ENCODE measurements around the gene TMIE.

DNA sequence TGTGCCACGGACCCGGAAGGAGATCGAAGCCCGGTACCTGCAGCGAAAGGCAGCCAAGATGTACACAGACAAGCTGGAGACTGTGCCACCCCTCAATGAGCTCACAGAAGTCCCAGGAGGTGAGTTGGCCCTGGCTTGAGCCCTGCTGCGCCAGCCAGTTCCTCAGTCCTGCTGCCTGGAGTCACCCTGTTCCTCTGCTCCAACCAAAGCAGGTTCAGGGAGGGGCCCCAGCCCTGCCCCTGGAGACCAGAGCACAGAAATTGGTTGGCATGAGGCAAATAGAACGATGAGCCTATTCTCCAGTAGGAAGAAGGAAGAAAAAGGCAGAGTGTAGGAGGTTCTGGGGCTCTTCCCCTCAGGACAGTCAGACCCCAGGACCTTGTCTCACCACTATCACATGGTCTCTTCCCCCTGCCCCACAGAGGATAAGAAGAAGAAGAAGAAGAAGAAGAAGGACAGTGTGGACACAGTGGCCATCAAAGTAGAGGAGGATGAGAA, 8.0 kb downstream of the TMIE start:
- TF ChIP-seq ZNF24 (IDR thresholded peaks at IDR 0.05) = no peak
- no peak for TF ChIP-seq HNRNPL (IDR thresholded peaks at IDR 0.05; ENCODE audit: low read depth, low read length)
- TF ChIP-seq ZNF282 (IDR thresholded peaks at IDR 0.05; ENCODE audit: partially characterized antibody) = no peak
- no peak for TF ChIP-seq ETV5 (CRISPR knock-in tag; IDR thresholded peaks at IDR 0.05; ENCODE audit: borderline replicate concordance)
- TF ChIP-seq, protein P1, sequence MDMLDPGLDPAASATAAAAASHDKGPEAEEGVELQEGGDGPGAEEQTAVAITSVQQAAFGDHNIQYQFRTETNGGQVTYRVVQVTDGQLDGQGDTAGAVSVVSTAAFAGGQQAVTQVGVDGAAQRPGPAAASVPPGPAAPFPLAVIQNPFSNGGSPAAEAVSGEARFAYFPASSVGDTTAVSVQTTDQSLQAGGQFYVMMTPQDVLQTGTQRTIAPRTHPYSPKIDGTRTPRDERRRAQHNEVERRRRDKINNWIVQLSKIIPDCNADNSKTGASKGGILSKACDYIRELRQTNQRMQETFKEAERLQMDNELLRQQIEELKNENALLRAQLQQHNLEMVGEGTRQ (IDR thresholded peaks at IDR 0.05; ENCODE audit: low read depth, low read length) = no peak
- TF ChIP-seq, protein P1 (CRISPR knock-in tag; IDR thresholded peaks at IDR 0.05; ENCODE audit: borderline replicate concordance) = no peak
- no peak for TF ChIP-seq ATF1 (CRISPR knock-in tag; IDR thresholded peaks at IDR 0.05)
- no peak for TF ChIP-seq ZNF577 (CRISPR knock-in tag; IDR thresholded peaks at IDR 0.05; ENCODE audit: borderline replicate concordance, low read depth)
